Astrocyte of the cerebellum (primary cell): Measurements from ENCODE around the gene MRPS23.
A peak's percentile ranks its signal among the peaks of the same experiment; 100 is the strongest.

ENCODE experiments used
- DNase-seq: peaks from one replicate; pipeline ENCODE4 v3.0.0-alpha.2; 2011; ENCODE audit warnings: low read depth
- H3K4me3 ChIP-seq: 2 replicates; pipeline ENCODE4 v1.5.1; 2011; ENCODE audit warnings: mild to moderate bottlenecking, low read depth, low read length, moderate library complexity
- CTCF ChIP-seq: IDR thresholded peaks from 2 replicates; pipeline ENCODE4 v1.5.1; 2012; ENCODE audit warnings: low read length, low read depth, moderate library complexity, mild to moderate bottlenecking; ENCODE audit errors: missing control alignments
- in situ Hi-C: cut with HindIII; loops from 2 replicates; pipeline ENCODE4 v1.10.0; 2017; ENCODE audit warnings: low sequenced_read_pairs

The MRPS23 gene

DNA sequence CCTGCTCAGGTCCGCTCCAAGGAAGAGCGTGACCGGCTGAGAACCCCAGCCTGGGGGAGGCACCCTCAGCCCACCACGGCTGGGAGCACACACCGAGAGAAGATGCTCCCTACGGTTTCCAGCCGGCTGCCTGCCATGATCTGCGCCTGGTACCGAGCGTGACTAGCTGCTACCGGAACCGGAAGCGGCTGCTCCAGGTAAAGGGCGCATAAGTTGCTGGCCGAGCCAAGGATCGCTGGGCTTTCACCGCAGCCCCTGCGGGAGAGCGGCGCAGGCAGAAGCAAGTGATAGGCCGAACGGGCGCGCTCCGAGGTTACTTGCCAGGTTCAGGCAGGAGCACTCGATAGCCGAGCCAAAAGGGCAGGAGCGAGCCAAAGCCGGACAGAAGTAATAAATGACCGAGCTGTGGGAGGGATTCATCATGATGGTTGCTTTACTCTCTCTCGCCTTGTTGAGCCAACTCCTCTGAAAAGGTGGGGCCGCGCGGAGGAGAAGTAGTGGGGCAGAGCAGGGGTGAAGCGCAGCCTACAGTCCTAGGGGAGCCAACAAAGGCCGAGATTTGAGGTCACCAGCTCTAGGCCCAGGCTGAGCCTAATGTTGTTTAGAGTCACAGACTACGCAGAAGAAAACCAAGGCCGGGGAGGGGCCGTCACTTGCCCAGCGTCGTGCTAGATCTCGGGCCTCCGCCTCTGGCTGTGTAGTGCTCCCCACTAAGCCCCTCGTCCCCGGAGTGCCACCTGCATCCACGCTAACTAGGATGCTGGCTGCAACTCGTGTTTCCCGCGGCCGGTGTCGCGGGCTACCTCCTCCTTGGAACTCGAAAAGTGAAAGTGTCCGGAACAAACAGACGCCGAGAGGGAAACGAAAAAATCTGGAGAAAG is at the start of gene MRPS23:
TSS of gene MRPS23 (minus strand) at position 171 of the 881 bp plus-strand sequence. CDS start at position 137, 34 bp downstream.
- DNase-seq: peak; percentile 98
- TF ChIP-seq CTCF: no peak
- peak within 1 kb of the TSS; percentile 96 for H3K4me3 ChIP-seq
- in situ Hi-C loops: no loop called here

- H3K4me3 ChIP-seq: no peak overlapping the region
- TF ChIP-seq CTCF: no peak
- in situ Hi-C loops: no loop called here
- DNase-seq: no peak
Measured at GRCh38 chr17:57899391-57899790, 49.5 kb upstream of the MRPS23 start.

DNA sequence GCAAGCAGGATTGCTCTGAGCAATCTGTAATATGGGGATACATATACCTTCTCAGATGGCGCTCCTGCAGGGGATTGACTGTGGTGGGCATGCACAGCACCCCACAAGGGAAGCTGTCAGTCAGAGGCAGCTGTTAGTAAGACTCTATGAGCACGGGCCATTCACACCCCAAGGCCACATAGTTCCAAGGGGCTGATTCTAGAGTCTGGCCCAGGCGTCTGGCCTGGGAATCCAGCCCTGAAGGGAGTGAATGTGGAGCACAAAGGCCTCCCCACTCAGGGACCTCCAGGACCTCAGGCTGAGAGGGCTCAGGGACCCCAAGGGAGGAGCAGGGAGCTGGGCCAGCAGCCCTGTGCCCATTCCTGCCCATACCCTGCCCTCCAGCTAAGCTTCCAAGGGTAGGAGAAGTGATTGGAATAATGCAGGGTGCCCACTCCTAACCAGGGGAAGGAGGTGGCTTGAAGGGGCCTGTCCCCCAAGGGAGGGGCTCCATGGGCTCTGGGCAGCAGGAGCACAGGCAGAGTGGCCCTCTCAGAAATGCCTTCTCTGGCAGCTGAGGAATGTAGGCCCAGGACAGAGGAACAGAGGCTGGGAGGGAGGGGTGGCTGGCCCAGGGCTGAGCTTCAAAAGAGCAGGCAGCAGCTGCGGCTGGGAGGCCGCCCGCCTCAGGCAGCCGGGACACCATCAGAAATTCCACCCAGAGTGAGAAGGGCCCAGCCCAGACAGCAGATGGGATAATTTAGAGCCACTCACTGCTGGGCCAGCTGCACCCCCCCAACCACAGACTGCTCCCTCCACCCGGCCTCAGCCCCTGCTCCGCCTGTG is 48.9 kb upstream of the MRPS23 start:
- H3K4me3 ChIP-seq: no peak overlapping the region
- DNase-seq: no peak
- TF ChIP-seq CTCF: no peak
- in situ Hi-C loops: no loop called here

DNA sequence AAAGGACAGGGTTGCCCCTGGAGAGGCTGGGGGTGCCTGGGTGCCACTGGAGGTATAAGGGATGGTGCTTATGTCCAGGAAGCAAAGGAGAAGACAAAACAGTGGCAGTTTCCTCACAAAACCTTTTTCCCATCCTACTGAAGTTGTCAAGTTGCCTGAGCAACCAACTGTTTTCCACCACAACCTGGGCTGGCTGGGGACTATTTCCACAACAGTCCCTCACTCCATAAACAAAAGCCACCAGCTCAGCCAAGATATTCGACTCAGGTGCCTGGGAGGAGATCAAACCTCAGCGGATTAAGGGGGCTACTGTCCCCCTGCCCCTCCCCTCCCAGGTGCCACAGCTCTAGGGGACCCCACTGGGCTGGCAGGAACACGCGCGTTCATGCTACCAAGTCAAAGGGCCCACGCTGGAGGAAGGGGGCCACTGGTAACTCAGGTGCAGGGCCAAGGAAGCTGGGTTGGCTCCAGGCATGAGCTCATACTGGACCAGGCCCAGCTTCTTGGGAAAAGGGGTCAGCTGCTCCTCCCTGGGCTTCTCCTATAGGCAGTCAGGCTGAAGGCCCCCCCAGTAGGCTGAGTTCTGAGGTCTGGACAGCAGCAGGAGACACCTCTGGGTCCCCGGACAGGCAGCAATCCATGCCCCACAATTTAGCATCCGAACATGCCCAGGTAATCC is 45.7 kb upstream of the MRPS23 start:
- H3K4me3 ChIP-seq: no peak overlapping the region
- no peak for DNase-seq
- in situ Hi-C loops: no loop called here
- TF ChIP-seq CTCF: no peak

DNA sequence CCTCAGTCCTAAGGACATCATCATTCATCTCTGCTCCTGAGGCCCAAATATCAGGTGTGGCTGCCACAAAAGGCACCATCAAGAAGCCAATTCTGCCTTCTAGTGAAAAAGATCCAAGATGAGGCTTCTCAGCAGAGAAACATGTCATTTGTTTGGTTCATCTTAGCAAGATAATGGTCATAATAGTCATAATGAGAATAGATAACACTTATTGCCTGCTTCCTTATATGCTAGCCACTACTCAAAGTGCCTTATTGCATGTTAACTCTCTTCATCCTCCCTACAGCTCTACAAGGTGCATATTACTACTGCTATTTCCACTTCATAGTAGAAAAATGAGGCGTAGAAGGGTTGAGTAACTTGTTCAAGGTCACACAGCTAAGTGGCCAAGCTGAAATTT is 45.0 kb upstream of the MRPS23 start:
- no peak for DNase-seq
- H3K4me3 ChIP-seq: no peak overlapping the region
- in situ Hi-C loops: no loop called here
- TF ChIP-seq CTCF: no peak
